Upper lobe of left lung (tissue), 4 donors: ENCODE data around the gene SLC8A3.

Source experiments
- POLR2A ChIP-seq, 4 donors: fragments of 450-650 bp; IDR thresholded peaks; one replicate each; pipeline ENCODE4 v1.5.1; 2016 to 2017; ENCODE audit warnings: antibody characterized with exemption in 4 of 4, mild to moderate bottlenecking in 2 of 4
- TF ChIP-seq, protein P1 (sequence below), 6 experiments: fragments of 450-650 bp in 4 of 6; fragments of 200-600 bp in 2 of 6; sonication (generic) in 2 of 6; IDR thresholded peaks; one replicate each; pipeline ENCODE4 v1.5.1; 2016 to 2019; ENCODE audit warnings: antibody characterized with exemption in 6 of 6

DNA sequence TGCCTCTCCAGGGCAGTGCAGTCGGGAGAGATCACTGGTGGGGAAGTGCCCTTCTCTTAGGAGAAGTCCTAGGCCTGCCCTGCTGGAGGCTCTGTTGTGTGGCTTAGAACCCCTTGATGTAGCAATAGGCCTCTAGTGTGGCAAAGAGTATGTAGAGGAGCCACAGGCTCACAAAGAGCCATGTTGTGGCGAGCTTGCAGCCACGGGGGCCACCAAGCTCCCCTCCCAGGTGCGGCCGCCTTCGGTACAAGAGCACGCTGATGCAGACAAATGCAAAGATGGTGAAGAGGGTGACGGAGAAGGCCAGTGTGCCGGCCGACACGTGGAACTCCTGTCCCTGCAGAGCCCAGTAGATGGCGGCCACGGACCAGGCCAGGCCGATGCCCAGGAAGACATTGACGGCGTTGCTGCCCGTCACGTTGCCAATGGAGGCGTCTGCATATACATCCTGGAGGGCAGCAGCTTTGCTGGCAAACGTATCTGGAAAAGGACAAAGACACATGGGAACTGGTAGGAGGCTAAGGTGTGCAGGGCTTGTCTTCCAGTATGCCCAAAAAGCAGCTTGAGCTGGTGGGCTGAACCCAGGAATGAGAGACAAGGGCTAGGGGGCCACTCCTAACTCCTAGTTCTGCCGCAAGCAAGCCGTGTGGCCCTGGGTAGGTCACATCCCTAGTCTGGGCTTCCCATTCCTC lies 142.8 kb downstream of the SLC8A3 start:
- TF ChIP-seq, protein P1, sequence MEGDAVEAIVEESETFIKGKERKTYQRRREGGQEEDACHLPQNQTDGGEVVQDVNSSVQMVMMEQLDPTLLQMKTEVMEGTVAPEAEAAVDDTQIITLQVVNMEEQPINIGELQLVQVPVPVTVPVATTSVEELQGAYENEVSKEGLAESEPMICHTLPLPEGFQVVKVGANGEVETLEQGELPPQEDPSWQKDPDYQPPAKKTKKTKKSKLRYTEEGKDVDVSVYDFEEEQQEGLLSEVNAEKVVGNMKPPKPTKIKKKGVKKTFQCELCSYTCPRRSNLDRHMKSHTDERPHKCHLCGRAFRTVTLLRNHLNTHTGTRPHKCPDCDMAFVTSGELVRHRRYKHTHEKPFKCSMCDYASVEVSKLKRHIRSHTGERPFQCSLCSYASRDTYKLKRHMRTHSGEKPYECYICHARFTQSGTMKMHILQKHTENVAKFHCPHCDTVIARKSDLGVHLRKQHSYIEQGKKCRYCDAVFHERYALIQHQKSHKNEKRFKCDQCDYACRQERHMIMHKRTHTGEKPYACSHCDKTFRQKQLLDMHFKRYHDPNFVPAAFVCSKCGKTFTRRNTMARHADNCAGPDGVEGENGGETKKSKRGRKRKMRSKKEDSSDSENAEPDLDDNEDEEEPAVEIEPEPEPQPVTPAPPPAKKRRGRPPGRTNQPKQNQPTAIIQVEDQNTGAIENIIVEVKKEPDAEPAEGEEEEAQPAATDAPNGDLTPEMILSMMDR (IDR thresholded peaks at IDR 0.05): peak; percentile 34 to 80 (median 60)
- TF ChIP-seq POLR2A (IDR thresholded peaks at IDR 0.05): no peak
